Fibroblast of the aortic adventitia (primary cell): ENCODE data around the gene ZNF446. TPM values are rescaled to one million over a fixed set of nuclear protein-coding genes. Genes with fewer than 3 reads are reported as not detected.

Experiments used
- DNase-seq: peaks from one replicate; pipeline ENCODE4 v3.0.0-alpha.2; 2010; ENCODE audit warnings: low read depth
- H3K4me3 ChIP-seq: 2 replicates; pipeline ENCODE4 v1.5.1; 2011; ENCODE audit warnings: low read depth, mild to moderate bottlenecking, control low read depth, low read length, moderate library complexity
- total RNA-seq: library from RNA; depleted of rRNA; stranded (reverse); fragments of >200 nt; gene quantifications from 2 replicates; pipeline ENCODE4 v1.2.3, GENCODE V29; 2012; ENCODE audit warnings: low replicate concordance
- TF ChIP-seq, protein P1 (sequence below): IDR thresholded peaks from 2 replicates; pipeline ENCODE4 v1.5.1; 2011; ENCODE audit warnings: mild to moderate bottlenecking, low read length, control low read depth, inconsistent platforms; ENCODE audit not compliant: insufficient read depth

The ZNF446 gene
- total RNA-seq, 1 donor, result 7.5 TPM

DNA sequence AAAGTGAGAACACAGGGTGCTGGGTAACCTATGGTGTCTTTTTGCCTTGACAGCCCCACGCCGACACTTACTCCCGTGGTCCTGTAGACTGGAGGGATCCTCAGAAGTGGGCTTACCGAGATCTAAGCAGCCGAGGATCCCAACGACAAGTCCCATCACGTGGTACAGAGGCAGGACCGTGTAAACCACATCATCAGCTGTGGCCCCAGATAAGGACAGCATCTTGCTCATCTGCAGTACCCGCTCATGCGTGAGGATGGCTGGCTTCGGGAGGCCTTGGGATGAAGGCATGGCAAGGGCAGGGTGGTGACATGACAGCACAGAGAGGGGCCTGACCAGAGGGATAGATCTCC lies 33.6 kb downstream of the ZNF446 start:
- TF ChIP-seq, protein P1, sequence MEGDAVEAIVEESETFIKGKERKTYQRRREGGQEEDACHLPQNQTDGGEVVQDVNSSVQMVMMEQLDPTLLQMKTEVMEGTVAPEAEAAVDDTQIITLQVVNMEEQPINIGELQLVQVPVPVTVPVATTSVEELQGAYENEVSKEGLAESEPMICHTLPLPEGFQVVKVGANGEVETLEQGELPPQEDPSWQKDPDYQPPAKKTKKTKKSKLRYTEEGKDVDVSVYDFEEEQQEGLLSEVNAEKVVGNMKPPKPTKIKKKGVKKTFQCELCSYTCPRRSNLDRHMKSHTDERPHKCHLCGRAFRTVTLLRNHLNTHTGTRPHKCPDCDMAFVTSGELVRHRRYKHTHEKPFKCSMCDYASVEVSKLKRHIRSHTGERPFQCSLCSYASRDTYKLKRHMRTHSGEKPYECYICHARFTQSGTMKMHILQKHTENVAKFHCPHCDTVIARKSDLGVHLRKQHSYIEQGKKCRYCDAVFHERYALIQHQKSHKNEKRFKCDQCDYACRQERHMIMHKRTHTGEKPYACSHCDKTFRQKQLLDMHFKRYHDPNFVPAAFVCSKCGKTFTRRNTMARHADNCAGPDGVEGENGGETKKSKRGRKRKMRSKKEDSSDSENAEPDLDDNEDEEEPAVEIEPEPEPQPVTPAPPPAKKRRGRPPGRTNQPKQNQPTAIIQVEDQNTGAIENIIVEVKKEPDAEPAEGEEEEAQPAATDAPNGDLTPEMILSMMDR, result no peak
- H3K4me3 ChIP-seq, result no peak overlapping the region
- no peak for DNase-seq

DNA sequence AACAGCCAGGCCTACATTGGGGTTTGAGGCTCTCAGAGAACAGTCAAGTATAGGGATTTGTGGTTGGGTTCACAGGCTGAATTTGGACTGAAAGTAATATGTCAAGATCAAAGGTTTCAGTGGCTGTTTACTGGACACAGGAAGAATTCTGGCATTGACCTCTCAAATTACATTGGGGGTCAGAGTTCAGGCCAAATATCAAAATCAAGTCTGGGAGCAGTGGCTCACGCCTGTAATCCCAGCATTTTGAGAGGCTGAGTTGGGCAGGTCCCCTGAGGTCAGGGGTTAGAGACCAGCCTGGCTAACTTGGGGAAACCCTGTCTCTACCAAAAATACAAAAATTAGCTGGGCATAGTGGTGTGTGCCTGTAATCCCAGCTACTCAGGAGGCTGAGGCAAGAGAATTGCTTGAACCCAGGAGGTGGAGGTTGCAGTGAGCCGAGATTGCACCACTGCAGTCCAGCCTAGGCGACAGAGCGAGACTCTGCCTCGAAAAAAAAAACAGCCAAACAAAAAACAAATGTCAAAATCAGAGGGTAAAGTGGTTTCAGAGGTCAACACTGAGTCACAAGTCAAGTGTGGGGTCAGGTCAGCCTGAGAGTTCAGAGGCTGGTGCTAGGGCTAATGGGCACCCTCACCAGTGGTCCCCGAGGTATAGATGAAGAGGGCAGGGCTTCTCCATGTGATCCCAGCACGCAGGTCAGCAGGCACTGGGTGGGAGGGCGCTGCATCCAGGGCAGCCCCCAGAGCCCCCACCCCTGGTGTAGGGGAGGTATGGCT lies 34.1 kb downstream of the ZNF446 start:
- no peak overlapping the region for H3K4me3 ChIP-seq
- TF ChIP-seq, protein P1, result no peak
- DNase-seq, result no peak

DNA sequence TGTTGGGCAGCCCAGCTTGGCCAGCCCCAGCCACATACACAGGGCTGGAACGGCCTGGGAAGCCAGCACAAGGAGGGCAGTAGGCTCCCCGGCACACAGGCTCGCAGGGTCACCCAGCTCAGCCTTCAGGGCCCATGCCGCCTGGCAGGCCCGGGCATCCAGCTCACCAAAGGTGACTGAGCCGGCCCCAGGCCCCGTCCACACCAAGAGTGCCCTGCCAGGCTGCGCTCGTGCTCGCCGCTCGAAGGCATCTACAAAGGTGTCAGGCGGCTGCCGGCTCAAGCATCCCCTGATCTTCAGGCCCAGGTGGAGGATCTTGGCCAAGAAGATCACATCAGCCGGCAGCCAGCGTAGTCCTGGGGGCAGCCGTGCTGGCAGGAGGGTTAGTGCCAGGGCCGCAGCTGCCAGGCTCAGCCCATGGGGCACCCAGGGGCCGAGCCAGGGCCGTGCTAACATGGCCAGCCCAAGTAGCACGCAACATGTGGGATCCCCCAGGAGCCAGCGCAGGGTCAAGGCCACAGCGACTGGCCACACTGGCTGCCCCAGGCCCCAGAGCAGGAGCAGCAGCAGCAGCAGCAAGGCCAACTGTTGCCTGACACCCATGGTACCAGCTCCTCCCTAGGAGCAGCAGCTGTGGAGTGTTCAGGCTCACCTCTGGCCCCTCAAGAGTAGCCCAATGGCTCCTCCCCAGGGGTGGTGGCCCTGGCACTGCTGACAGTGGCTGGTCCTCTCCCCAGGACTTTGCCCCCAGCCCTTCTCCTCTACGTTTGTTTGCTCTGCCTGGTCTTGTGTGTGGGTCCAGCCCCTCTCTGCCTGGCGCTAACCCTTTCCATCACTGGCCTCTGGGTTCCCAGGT lies 35.4 kb downstream of the ZNF446 start, which contains the start of gene SLC27A5:
TSS of gene SLC27A5 (minus strand) at position 640 of the 856 bp plus-strand sequence. CDS start at position 603, 37 bp downstream.
- TF ChIP-seq, protein P1, result no peak
- no peak for DNase-seq
- H3K4me3 ChIP-seq, result no peak within 1 kb of the TSS

DNA sequence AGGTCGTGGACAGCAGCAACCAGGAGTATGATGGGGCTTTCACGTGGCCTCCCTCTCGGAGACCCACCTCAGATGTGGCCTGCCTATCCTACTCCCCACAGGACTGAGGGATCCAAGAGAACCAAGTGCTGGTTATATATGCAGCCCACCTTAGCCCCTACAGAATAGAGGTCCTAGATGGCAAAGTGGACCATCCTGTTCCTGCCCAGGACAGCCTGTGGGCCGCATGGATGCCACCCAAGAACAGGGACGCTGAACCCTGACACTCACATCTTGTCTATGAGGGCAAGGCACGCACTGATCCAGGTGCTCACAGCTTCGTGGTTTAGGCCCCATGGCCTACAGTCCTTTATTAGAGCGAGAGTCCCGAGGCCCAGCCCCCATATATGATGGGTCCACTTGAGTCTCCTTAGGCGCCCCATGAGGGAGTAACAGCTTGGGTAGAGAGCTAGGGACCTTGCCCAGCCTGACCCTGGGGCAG lies 37.1 kb downstream of the ZNF446 start:
- no peak for DNase-seq
- H3K4me3 ChIP-seq, result no peak overlapping the region
- TF ChIP-seq, protein P1, result no peak

DNA sequence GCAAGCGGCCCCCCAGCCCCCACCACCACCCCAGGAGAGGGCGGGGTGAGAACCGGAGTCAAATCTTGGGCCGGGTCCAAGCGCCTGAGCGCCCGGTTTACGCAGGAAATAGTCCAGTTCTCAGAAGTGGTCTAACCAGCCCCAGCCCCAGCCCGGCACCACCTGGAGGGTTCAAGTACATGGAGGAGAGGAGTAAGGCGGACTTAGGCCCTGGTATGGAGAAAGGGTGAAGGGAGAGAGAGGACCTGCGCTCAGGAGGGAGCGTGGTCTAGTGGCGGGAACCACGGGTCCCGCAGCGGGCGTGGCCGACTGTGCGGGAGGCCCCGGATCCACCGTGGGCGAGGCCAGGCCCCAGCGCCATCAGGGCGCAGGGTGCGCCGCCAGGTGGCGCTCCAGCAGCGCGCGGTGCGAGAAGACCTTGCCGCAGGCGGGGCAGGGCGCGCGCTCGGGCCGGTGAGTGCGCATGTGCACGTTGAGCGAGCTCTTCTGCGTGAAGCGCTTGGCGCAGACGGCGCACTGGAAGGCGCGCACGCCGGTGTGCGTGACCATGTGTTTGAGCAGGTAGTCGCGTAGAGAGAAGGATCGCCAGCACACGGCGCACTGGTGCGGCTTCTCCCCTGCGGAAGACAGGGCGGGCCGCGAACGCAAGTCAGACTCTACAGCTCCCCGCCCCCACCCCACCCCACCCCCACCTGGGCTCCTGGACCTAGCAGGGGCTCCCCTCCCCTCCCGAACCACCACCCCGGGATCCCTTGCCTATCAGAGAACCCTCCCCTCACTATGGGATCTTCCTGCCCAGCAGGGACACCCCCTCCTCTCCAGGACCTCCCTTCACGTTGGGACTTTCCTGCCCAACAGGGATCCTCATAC lies 37.8 kb downstream of the ZNF446 start:
- DNase-seq, result peak; percentile 83
- peak overlapping the region; percentile 64 for H3K4me3 ChIP-seq
- TF ChIP-seq, protein P1, result peak; percentile 68

DNA sequence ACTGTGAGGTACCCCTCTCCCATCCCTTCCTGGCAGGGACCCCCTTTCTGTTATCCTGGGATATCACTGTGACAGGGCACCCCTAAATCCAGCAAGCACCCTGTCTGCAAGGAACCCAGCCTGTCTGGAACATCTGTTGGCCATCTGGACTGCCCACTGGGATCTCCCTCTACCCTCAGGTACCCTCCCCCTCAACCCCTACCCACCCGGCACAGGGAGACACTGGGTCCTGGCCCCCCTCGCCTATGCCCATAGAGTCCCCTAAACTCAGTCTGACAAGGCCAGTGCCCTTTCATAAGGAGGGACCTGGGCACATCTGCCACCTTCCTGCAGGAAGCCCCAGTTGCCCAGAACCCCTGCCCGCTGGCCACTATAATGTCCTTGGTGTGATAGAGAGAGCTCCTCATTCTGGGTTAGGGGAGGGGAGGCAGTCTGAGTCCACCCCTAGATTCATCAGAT lies 38.4 kb downstream of the ZNF446 start:
- no peak for DNase-seq
- H3K4me3 ChIP-seq, result peak overlapping the region; percentile 64

More for the DNA sequence above, 38.4 kb downstream of the ZNF446 start:
- TF ChIP-seq, protein P1, result no peak
